ENCODE data around the gene DENND6B.
"Not testable (repeated sequence)": the region's sequence is repeated elsewhere in the genome, so short reads cannot be mapped to it uniquely, and the experiment has no call there.

The DENND6B gene

GRCh38 chr22:50325444-50326224 lies 1.2 kb downstream of the DENND6B start:
- H3K4me1 ChIP-seq (ENCODE audit: low read length): peaks cover 8% of the 10 kb centered on the region; the same call in 1 of the 2 replicates
- H3F3A ChIP-seq (ENCODE audit: insufficient read depth, low read length): no peaks in the 10 kb centered on the region; the same call in 1 of the 2 replicates
- H3K9ac ChIP-seq (ENCODE audit: low read length): no peak overlapping the region
- no peak for DNase-seq
- H2AFZ ChIP-seq (ENCODE audit: low read length): no peak overlapping the region
- H3K27ac ChIP-seq (ENCODE audit: low read length): no peak overlapping the region
- H3K4me3 ChIP-seq (ENCODE audit: low read length): no peak overlapping the region
- no peaks in the 10 kb centered on the region for H4K20me1 ChIP-seq (ENCODE audit: insufficient read depth, low read length)
- H3K27me3 ChIP-seq (replicated peaks; ENCODE audit: insufficient read depth, low read length): no peaks in the 10 kb centered on the region
- H3K9me2 ChIP-seq (replicated peaks; ENCODE audit: insufficient read depth, low read length): no peaks in the 10 kb centered on the region
- no peak for TF ChIP-seq EZH2 (optimal IDR thresholded peaks at IDR 0.05; ENCODE audit: low read depth, low read length)
- TF ChIP-seq CTCF (IDR thresholded peaks at IDR 0.05; ENCODE audit: low read length): no peak
- no peak for TF ChIP-seq EZH2phosphoT487 (IDR thresholded peaks at IDR 0.05; ENCODE audit: low read length)
- H3K9me3 ChIP-seq (replicated peaks; ENCODE audit: insufficient read depth, low read length): no peaks in the 10 kb centered on the region
- H3K4me2 ChIP-seq (ENCODE audit: low read depth, low read length): no peak overlapping the region
- no peaks in the 10 kb centered on the region for H3K36me3 ChIP-seq (replicated peaks; ENCODE audit: insufficient read depth, low read length)
- H3K79me2 ChIP-seq (ENCODE audit: low read length): no peaks in the 10 kb centered on the region

- no peak for DNase-seq
- no peaks in the 10 kb centered on the region for H3K27me3 ChIP-seq (replicated peaks; ENCODE audit: insufficient read depth, low read length)
- no peaks in the 10 kb centered on the region for H3K79me2 ChIP-seq (ENCODE audit: low read length)
- H3K4me3 ChIP-seq (ENCODE audit: low read length): no peak overlapping the region
- no peaks in the 10 kb centered on the region for H3K9me3 ChIP-seq (replicated peaks; ENCODE audit: insufficient read depth, low read length)
- no peak overlapping the region for H3K4me2 ChIP-seq (ENCODE audit: low read depth, low read length)
- H2AFZ ChIP-seq (ENCODE audit: low read length): no peak overlapping the region
- no peak overlapping the region for H3K27ac ChIP-seq (ENCODE audit: low read length)
- peaks cover 12% of the 10 kb centered on the region; the same call in 1 of the 2 replicates for H3K4me1 ChIP-seq (ENCODE audit: low read length)
- H3K36me3 ChIP-seq (replicated peaks; ENCODE audit: insufficient read depth, low read length): no peaks in the 10 kb centered on the region
- no peak overlapping the region for H3K9ac ChIP-seq (ENCODE audit: low read length)
- H3K9me2 ChIP-seq (replicated peaks; ENCODE audit: insufficient read depth, low read length): no peaks in the 10 kb centered on the region
- TF ChIP-seq CTCF (IDR thresholded peaks at IDR 0.05; ENCODE audit: low read length): no peak
- TF ChIP-seq EZH2 (optimal IDR thresholded peaks at IDR 0.05; ENCODE audit: low read depth, low read length): no peak
- TF ChIP-seq EZH2phosphoT487 (IDR thresholded peaks at IDR 0.05; ENCODE audit: low read length): no peak
- H4K20me1 ChIP-seq (ENCODE audit: insufficient read depth, low read length): no peaks in the 10 kb centered on the region
- H3F3A ChIP-seq (ENCODE audit: insufficient read depth, low read length): no peaks in the 10 kb centered on the region; the same call in 1 of the 2 replicates
These were observed 2.9 kb downstream of the DENND6B start for GRCh38 chr22:50323900-50324299.

DNA sequence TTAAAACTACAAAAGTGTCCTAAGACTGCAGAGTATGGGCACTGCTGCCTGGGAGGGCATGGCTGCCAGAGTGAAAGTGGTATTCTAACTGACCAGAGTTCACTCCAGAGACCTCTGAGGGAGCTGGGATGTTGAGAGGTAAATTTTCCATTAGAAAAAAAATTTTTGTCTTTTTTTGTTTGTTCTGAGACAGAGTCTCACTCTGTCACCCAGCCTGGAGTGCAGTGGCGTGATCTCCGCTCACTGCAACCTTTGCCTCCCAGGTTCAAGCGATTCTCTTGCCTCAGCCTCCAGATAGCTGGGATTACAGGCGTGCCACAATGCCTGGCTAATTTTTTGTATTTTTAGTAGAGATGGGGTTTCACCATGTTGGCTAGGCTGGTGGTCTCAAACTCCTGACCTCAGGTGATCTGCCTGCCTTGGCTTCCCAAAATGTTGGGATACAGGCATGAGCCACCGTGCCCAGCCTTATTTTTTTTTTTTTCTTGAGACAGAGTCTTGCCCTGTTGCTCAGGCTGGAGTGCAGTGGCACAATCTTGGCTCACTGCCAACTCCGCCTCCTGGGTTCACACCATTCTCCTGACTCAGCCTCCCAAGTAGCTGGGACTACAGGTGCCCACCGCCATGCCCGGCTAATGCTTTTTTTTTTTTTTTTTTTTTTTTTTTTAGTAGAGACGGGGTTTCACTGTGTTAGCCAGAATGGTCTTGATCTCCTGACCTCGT lies 4.3 kb downstream of the DENND6B start:
- not testable (repeated sequence) for H3K9me3 ChIP-seq (replicated peaks; ENCODE audit: insufficient read depth, low read length); H4K20me1 ChIP-seq (ENCODE audit: insufficient read depth, low read length); H3K9me2 ChIP-seq (replicated peaks; ENCODE audit: insufficient read depth, low read length); H3K27ac ChIP-seq (ENCODE audit: low read length); DNase-seq; H3K27me3 ChIP-seq (replicated peaks; ENCODE audit: insufficient read depth, low read length); H3K4me2 ChIP-seq (ENCODE audit: low read depth, low read length); H3K79me2 ChIP-seq (ENCODE audit: low read length); H2AFZ ChIP-seq (ENCODE audit: low read length); H3K9ac ChIP-seq (ENCODE audit: low read length); H3K36me3 ChIP-seq (replicated peaks; ENCODE audit: insufficient read depth, low read length); H3F3A ChIP-seq (ENCODE audit: insufficient read depth, low read length); H3K4me3 ChIP-seq (ENCODE audit: low read length)
- H3K4me1 ChIP-seq (ENCODE audit: low read length): peaks cover 11% of the 10 kb centered on the region; the same call in 1 of the 2 replicates

All from MM.1S (cell line).